GM23338 (cell line): Measurements from ENCODE around the gene FYN. TPM values are rescaled to one million over a fixed set of nuclear protein-coding genes. Genes with fewer than 3 reads are reported as not detected.

ENCODE experiments used
- ATAC-seq: fragments of 200-7000 bp; cut with Tn5 transposase; 3 replicates; pipeline ENCODE4 v1.9.1; 2020
- DNase-seq: peaks from one replicate; pipeline ENCODE4 v3.0.0-alpha.2; 2015; ENCODE audit warnings: low spot score
- H2AFZ ChIP-seq: fragments of 200-600 bp; sonication (generic); 2 replicates; pipeline ENCODE4 v1.8.0; 2016; ENCODE audit warnings: antibody characterized with exemption, mild to moderate bottlenecking, moderate library complexity
- H3F3A ChIP-seq: fragments of 200-600 bp; sonication (generic); replicated peaks from 2 replicates; pipeline ENCODE4 v1.8.0; 2017; ENCODE audit warnings: antibody characterized with exemption, mixed run types, low read depth
- H3K27ac ChIP-seq: fragments of 200-600 bp; sonication (generic); 2 replicates; pipeline ENCODE4 v1.6.1; 2016; ENCODE audit warnings: low read depth
- H3K27me3 ChIP-seq: fragments of 200-600 bp; sonication (generic); 2 replicates; pipeline ENCODE4 v1.8.0; 2016; ENCODE audit warnings: mild to moderate bottlenecking, mixed run types, moderate library complexity; ENCODE audit not compliant: insufficient read depth
- H3K36me3 ChIP-seq: fragments of 200-600 bp; sonication (generic); 2 replicates; pipeline ENCODE4 v1.8.0; 2016; ENCODE audit warnings: mild to moderate bottlenecking; ENCODE audit not compliant: insufficient read depth
- H3K4me1 ChIP-seq: fragments of 200-600 bp; sonication (generic); 2 replicates; pipeline ENCODE4 v1.8.0; 2016; ENCODE audit warnings: mild to moderate bottlenecking, moderate library complexity; ENCODE audit not compliant: insufficient read depth
- H3K4me2 ChIP-seq: fragments of 200-600 bp; sonication (generic); 2 replicates; pipeline ENCODE4 v1.7.1; 2017; ENCODE audit warnings: mixed run types
- H3K4me3 ChIP-seq: fragments of 200-600 bp; sonication (generic); 2 replicates; pipeline ENCODE4 v1.6.1; 2016; ENCODE audit warnings: mixed run types
- H3K79me2 ChIP-seq: fragments of 200-600 bp; sonication (generic); replicated peaks from 2 replicates; pipeline ENCODE4 v1.8.0; 2017; ENCODE audit warnings: mild to moderate bottlenecking; ENCODE audit not compliant: insufficient read depth
- H3K9me2 ChIP-seq: fragments of 200-600 bp; sonication (generic); 2 replicates; pipeline ENCODE4 v1.8.0; 2017; ENCODE audit not compliant: insufficient read depth
- H4K20me1 ChIP-seq: fragments of 200-600 bp; sonication (generic); replicated peaks from 2 replicates; pipeline ENCODE4 v1.8.0; 2017; ENCODE audit warnings: mild to moderate bottlenecking; ENCODE audit not compliant: insufficient read depth
- H3K27ac Mint-ChIP-seq: 2 replicates; pipeline ENCODE4 v1.8.0; 2020; ENCODE audit warnings: inconsistent platforms, mild to moderate bottlenecking, moderate library complexity, mixed read lengths
- H3K27me3 Mint-ChIP-seq: 3 replicates; pipeline ENCODE4 v1.8.0; 2022; ENCODE audit warnings: low read depth, mild to moderate bottlenecking, moderate library complexity, mixed read lengths, inconsistent platforms; ENCODE audit not compliant: insufficient read depth, poor library complexity
- H3K36me3 Mint-ChIP-seq: 3 replicates; pipeline ENCODE4 v1.8.0; 2021; ENCODE audit warnings: low read depth, mild to moderate bottlenecking, inconsistent platforms, moderate library complexity, mixed read lengths
- H3K4me1 Mint-ChIP-seq: 3 replicates; pipeline ENCODE4 v1.8.0; 2020; ENCODE audit warnings: mild to moderate bottlenecking, inconsistent platforms, mixed read lengths
- H3K4me3 Mint-ChIP-seq: 3 replicates; pipeline ENCODE4 v1.8.0; 2021; ENCODE audit warnings: moderate library complexity, mild to moderate bottlenecking, inconsistent platforms, mixed read lengths
- H3K9me3 Mint-ChIP-seq: 3 replicates; pipeline ENCODE4 v1.8.0; 2020; ENCODE audit warnings: moderate library complexity, mild to moderate bottlenecking, inconsistent platforms, mixed read lengths
- CREB1 ChIP-seq: fragments of 250-450 bp; sonication (Bioruptor Pico); IDR thresholded peaks from 2 replicates; pipeline ENCODE4 v1.5.0; 2020; ENCODE audit warnings: low read depth, mild to moderate bottlenecking, moderate library complexity
- CTCF ChIP-seq, 2 experiments: fragments of 200-600 bp in 1 of 2; sonication (generic) in 1 of 2; conservative IDR thresholded peaks; 2 replicates each; pipeline versions ENCODE4 v1.5.1 to v1.6.1; 2016 to 2017; ENCODE audit warnings: antibody characterized with exemption in 2 of 2, low read depth in 2 of 2, mild to moderate bottlenecking in 2 of 2, moderate library complexity in 1 of 2
- ETS1 ChIP-seq: IDR thresholded peaks from 2 replicates; pipeline ENCODE4 v1.6.1; 2016; ENCODE audit warnings: antibody characterized with exemption
- EZH2 ChIP-seq: fragments of 200-600 bp; sonication (generic); IDR thresholded peaks from one replicate; pipeline ENCODE4 v1.8.0; 2017; ENCODE audit warnings: antibody characterized with exemption, mild to moderate bottlenecking, low read depth; ENCODE audit not compliant: unreplicated experiment
- EZH2phosphoT487 ChIP-seq: fragments of 200-600 bp; sonication (generic); IDR thresholded peaks from one replicate; pipeline ENCODE4 v1.8.1; 2018; ENCODE audit warnings: antibody characterized with exemption; ENCODE audit not compliant: unreplicated experiment
- JUNB ChIP-seq: IDR thresholded peaks from one replicate; pipeline ENCODE4 v1.6.1; 2016; ENCODE audit warnings: antibody characterized with exemption; ENCODE audit not compliant: unreplicated experiment
- NANOG ChIP-seq: IDR thresholded peaks from 2 replicates; pipeline ENCODE4 v1.6.1; 2016; ENCODE audit warnings: antibody characterized with exemption, borderline replicate concordance
- POLR2AphosphoS5 ChIP-seq: IDR thresholded peaks from 2 replicates; pipeline ENCODE4 v1.6.1; 2016; ENCODE audit warnings: antibody characterized with exemption, low read depth
- REST ChIP-seq: IDR thresholded peaks from one replicate; pipeline ENCODE4 v1.6.1; 2018; ENCODE audit warnings: antibody characterized with exemption; ENCODE audit not compliant: unreplicated experiment
- STAT1 ChIP-seq: IDR thresholded peaks from one replicate; pipeline ENCODE4 v1.6.1; 2016; ENCODE audit warnings: antibody characterized with exemption; ENCODE audit not compliant: unreplicated experiment
- ZNF114 ChIP-seq: fragments of 250-450 bp; sonication (Bioruptor Pico); IDR thresholded peaks from 2 replicates; pipeline ENCODE4 v1.5.0; 2020; ENCODE audit warnings: mild to moderate bottlenecking, moderate library complexity
- ZNF331 ChIP-seq: fragments of 250-450 bp; sonication (Bioruptor Pico); IDR thresholded peaks from 2 replicates; pipeline ENCODE4 v1.5.0; 2020; ENCODE audit warnings: low read depth, mild to moderate bottlenecking, moderate library complexity
- ZNF462 ChIP-seq: fragments of 250-450 bp; sonication (Bioruptor Pico); IDR thresholded peaks from 2 replicates; pipeline ENCODE4 v1.5.0; 2020; ENCODE audit warnings: mild to moderate bottlenecking, moderate library complexity
- polyA plus RNA-seq: library from polyadenylated mRNA; unstranded; fragments of >200 nt; fragmentation: Nextera tagmentation; extraction: Ambion mirVana; gene quantifications from 2 replicates; pipeline ENCODE4 v1.2.1, GENCODE V29; 2016
- total RNA-seq: library from RNA; depleted of rRNA; stranded (reverse); fragments of >200 nt; shearing (Covaris generic); gene quantifications from 2 replicates; pipeline ENCODE4 v1.2.3, GENCODE V29; 2014

FYN gene
- total and polyA plus RNA-seq, 2 experiments from 2014 or later = 46.8 to 143 TPM

- Mint-ChIP-seq H3K9me3 (no peaks in the 10 kb centered on the region), H3K27ac (0 out of 2 replicates have a peak overlapping the region, but pooled peaks have one; percentile 37), H3K36me3 (no peaks in the 10 kb centered on the region), H3K4me3 (no peak overlapping the region), H3K27me3 (peaks cover 14% of the 10 kb centered on the region), H3K4me1 (peaks cover 40% of the 10 kb centered on the region)
- ATAC-seq = no peak
- TF ChIP-seq EZH2 (no peak), ZNF114 (CRISPR knock-in tag) (no peak), JUNB (no peak), CREB1 (CRISPR knock-in tag) (no peak), POLR2AphosphoS5 (no peak), ZNF331 (CRISPR knock-in tag) (no peak), NANOG (no peak), REST (no peak), STAT1 (no peak), EZH2phosphoT487 (no peak), CTCF (conservative IDR thresholded peaks at IDR 0.05; ENCODE audit: low read depth in 2 of 2) (no peak), ZNF462 (CRISPR knock-in tag) (no peak), ETS1 (no peak)
- H3K9me2 ChIP-seq = no peaks in the 10 kb centered on the region
- H3F3A ChIP-seq = no peaks in the 10 kb centered on the region
- H3K27ac ChIP-seq = no peak overlapping the region
- DNase-seq = no peak
- 0 out of 2 replicates have a peak, but pooled peaks cover 16% of the 10 kb centered on the region for H4K20me1 ChIP-seq
- H3K4me1 ChIP-seq = no peaks in the 10 kb centered on the region; the same call in 1 of the 2 replicates
- no peaks in the 10 kb centered on the region for H3K27me3 ChIP-seq
- peaks cover 12% of the 10 kb centered on the region for H3K79me2 ChIP-seq
- no peak overlapping the region for H3K4me2 ChIP-seq
- no peak overlapping the region for H3K4me3 ChIP-seq
- no peak overlapping the region for H2AFZ ChIP-seq
- H3K36me3 ChIP-seq = no peaks in the 10 kb centered on the region
These were observed 64.8 kb downstream of the FYN start for GRCh38 chr6:111808493-111808892.
